A673 (cell line): ENCODE data around the gene OXSR1. TPM values are rescaled to one million over a fixed set of nuclear protein-coding genes. Genes with fewer than 3 reads are reported as not detected.

Source experiments
- BruUV-seq: library from RNA; stranded (reverse); fragments of 400-500 nt; replicated peaks from 2 replicates; lab custom pipeline; 2021; lab: Mats Ljungman, UMichigan
- CTCF ChIA-PET: fragments of 300-600 bp; sonication (Branson Sonifier 250); formaldehyde crosslinking; loops from one replicate; lab custom pipeline; 2022; ENCODE audit warnings: antibody characterized with exemption; lab: Charles Lee
- POLR2A ChIA-PET: fragments of 300-600 bp; sonication (Branson Sonifier 250); formaldehyde crosslinking; loops from one replicate; lab custom pipeline; 2022; ENCODE audit warnings: antibody characterized with exemption; ENCODE audit not compliant: low non-redundant PET; lab: Charles Lee
- DNase-seq: peaks from one replicate; pipeline ENCODE4 v3.0.0-alpha.2; 2015; ENCODE audit warnings: low spot score
- H3K27ac ChIP-seq: fragments of 200-600 bp; sonication (generic); 2 replicates; pipeline ENCODE4 v1.5.1; 2016; ENCODE audit warnings: mixed run types, low read depth, mild to moderate bottlenecking, mixed read lengths, antibody characterized with exemption, low read length; ENCODE audit not compliant: poor library complexity, severe bottlenecking
- H3K27me3 ChIP-seq: fragments of 200-600 bp; sonication (generic); replicated peaks from 2 replicates; pipeline ENCODE4 v1.6.1; 2017; ENCODE audit warnings: mixed run types, low read depth, mild to moderate bottlenecking, mixed read lengths, antibody characterized with exemption, low read length; ENCODE audit not compliant: insufficient read depth, poor library complexity
- H3K36me3 ChIP-seq: fragments of 200-600 bp; sonication (generic); 2 replicates; pipeline ENCODE4 v1.6.1; 2016; ENCODE audit warnings: mixed run types, mild to moderate bottlenecking, mixed read lengths, antibody characterized with exemption, low read length; ENCODE audit not compliant: insufficient read depth, poor library complexity, severe bottlenecking
- H3K4me1 ChIP-seq: fragments of 200-600 bp; sonication (generic); 2 replicates; pipeline ENCODE4 v1.6.1; 2017; ENCODE audit warnings: mixed run types, mild to moderate bottlenecking, mixed read lengths, antibody characterized with exemption, low read length; ENCODE audit not compliant: insufficient read depth, poor library complexity, severe bottlenecking
- H3K4me3 ChIP-seq: fragments of 200-600 bp; sonication (generic); 2 replicates; pipeline ENCODE4 v1.5.1; 2016; ENCODE audit warnings: low read depth, mixed run types, mild to moderate bottlenecking, mixed read lengths, low read length; ENCODE audit not compliant: poor library complexity, severe bottlenecking
- H3K9me3 ChIP-seq: fragments of 200-600 bp; sonication (generic); 2 replicates; pipeline ENCODE4 v1.6.1; 2016; ENCODE audit warnings: mixed run types, low read depth, mild to moderate bottlenecking, mixed read lengths, antibody characterized with exemption, low read length; ENCODE audit not compliant: poor library complexity, severe bottlenecking
- CTCF ChIP-seq: fragments of 300-800, 200-600 bp; sonication (generic); conservative IDR thresholded peaks from 2 replicates; pipeline ENCODE4 v1.5.1; 2017; ENCODE audit warnings: low read depth, mild to moderate bottlenecking, antibody characterized with exemption, low read length, moderate library complexity, mixed read lengths
- EZH2 ChIP-seq: fragments of 200-600 bp; sonication (generic); IDR thresholded peaks from 2 replicates; pipeline ENCODE4 v1.6.1; 2017; ENCODE audit warnings: borderline replicate concordance, low read depth, mild to moderate bottlenecking, mixed read lengths, antibody characterized with exemption, low read length; ENCODE audit not compliant: poor library complexity, severe bottlenecking
- intact Hi-C: fragments of 100-400 bp; cut with micrococcal nuclease; formaldehyde crosslinking; loops from one replicate; pipeline ENCODE4 v1.10.0; 2022; ENCODE audit not compliant: unreplicated experiment
- total RNA-seq: library from RNA; stranded (reverse); gene quantifications from 2 replicates; pipeline ENCODE4 v1.2.3, GENCODE V29; 2021

Gene OXSR1
- total RNA-seq, 1 experiment from 2014 or later, result 30.9 TPM

DNA sequence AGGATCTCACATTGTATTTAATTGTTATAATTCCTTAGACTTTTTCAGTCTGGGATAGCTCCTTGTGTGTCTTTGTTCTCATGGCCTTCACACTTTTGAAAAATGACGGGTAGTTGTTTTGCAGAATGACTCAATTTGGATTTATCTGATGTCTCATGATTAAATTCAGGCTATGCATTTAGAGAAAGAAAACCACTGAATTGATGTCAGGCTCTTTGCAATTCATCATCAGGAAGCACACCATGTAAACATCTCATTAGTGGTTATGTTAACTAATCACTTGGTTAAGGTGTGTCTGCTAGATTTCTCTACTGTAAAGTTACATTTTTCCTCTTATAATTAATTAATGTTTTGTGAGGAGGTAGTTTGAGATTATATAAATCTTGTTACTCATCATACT is 92.2 kb downstream of the OXSR1 start:
- BruUV-seq, result no TSS peak
- DNase-seq, result no peak
- POLR2A ChIA-PET, result no interaction called here
- CTCF ChIA-PET, result no interaction called here
- Histone ChIP-seq H3K27ac (no peak overlapping the region), H3K36me3 (peaks cover 10% of the 10 kb centered on the region), H3K27me3 (no peaks in the 10 kb centered on the region), H3K4me1 (no peaks in the 10 kb centered on the region), H3K9me3 (no peaks in the 10 kb centered on the region), H3K4me3 (no peak overlapping the region)
- intact Hi-C loops, result no loop called here
- TF ChIP-seq CTCF (no peak), EZH2 (no peak)

GRCh38 chr3:38260474-38260873 is 95.1 kb downstream of the OXSR1 start:
- H3K27ac ChIP-seq, result no peak overlapping the region
- POLR2A ChIA-PET, result no interaction called here
- CTCF ChIA-PET, result no interaction called here
- H3K4me3 ChIP-seq, result no peak overlapping the region
- H3K4me1 ChIP-seq, result no peaks in the 10 kb centered on the region
- intact Hi-C loops, result no loop called here
- no peaks in the 10 kb centered on the region for H3K9me3 ChIP-seq
- DNase-seq, result no peak
- H3K27me3 ChIP-seq, result no peaks in the 10 kb centered on the region
- BruUV-seq, result no TSS peak
- TF ChIP-seq EZH2, result no peak
- no peak for TF ChIP-seq CTCF
- no peaks in the 10 kb centered on the region for H3K36me3 ChIP-seq

- DNase-seq, result no peak
- no peak for TF ChIP-seq CTCF
- no peak for TF ChIP-seq EZH2
- ChIA-PET CTCF (no interaction called here), POLR2A (no interaction called here)
- no peaks in the 10 kb centered on the region for H3K4me1 ChIP-seq
- H3K4me3 ChIP-seq, result no peak overlapping the region
- intact Hi-C loops, result no loop called here
- no peaks in the 10 kb centered on the region for H3K27me3 ChIP-seq
- H3K9me3 ChIP-seq, result no peaks in the 10 kb centered on the region
- BruUV-seq, result no TSS peak
- no peak overlapping the region for H3K27ac ChIP-seq
- H3K36me3 ChIP-seq, result no peaks in the 10 kb centered on the region
Measured at GRCh38 chr3:38264353-38264771, 99.0 kb downstream of the OXSR1 start.
